ENCODE measurements around the gene ITGAL. TPM values are rescaled to one million over a fixed set of nuclear protein-coding genes. Genes with fewer than 3 reads are reported as not detected.

Gene ITGAL
- total and polyA plus RNA-seq, 2 experiments from 2014 or later, result 0.95 to 3.4 TPM

DNA sequence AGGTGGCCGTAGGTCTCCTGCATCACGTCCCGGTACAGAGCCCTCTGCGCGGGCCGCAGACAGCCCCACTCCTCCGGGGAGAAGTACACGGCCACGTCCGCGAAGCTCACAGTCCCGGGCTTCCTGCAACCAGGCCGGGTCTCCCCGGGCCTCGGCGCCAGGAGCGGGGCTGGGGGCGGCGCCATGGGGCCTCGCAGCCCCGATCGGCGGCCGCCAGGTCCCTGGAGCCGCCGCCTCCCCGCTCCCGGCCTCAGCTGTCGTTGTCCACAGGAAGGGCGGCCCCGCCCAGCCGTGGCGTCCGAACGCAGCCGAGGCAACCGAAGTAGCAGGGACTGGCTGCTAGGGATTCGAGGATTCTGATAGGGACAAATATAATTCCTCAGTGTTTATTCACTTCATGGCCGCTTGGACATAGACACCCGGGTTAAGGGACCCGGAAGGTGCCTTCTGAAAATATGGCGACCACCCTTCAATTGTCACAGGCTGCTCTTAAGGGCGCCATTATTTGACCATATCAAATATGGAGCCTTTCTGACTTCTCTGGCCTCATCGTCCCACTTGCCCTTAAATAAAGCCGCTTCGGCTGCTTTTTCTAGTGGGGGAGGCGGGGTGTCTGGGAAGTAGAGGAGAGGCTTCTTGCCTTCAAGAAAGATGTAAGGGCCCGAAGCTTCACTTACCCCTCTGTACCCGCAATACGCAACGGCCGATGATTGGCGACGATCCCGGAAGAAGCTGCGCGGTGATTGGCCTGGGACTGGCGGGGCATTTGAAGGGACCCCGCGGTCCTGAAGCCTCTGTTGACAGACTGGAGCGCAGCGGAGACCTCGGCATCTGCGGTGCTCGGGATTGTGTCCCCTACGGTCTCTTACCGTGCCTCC is 99.1 kb downstream of the ITGAL start, which contains the start of gene ZNF688:
ZNF688 (minus strand) TSS at position 270 of the 878 bp plus-strand sequence; CDS start at position 185, 85 bp downstream.
- Histone ChIP-seq H3K36me3 (replicated peaks; ENCODE audit: insufficient read depth, low read depth) (no peaks in the 10 kb centered on the region), H3K4me1 (ENCODE audit: insufficient read depth) (peaks cover 11% of the 10 kb centered on the region), H3K9me2 (replicated peaks; ENCODE audit: insufficient read depth) (no peaks in the 10 kb centered on the region), H3K27me3 (no peaks in the 10 kb centered on the region), H3K4me2 (peak within 1 kb of the TSS; percentile 93), H4K20me1 (ENCODE audit: insufficient read depth, poor library complexity, severe bottlenecking) (no peaks in the 10 kb centered on the region), H2AFZ (peak within 1 kb of the TSS; percentile 20), H3K9me3 (ENCODE audit: low read depth) (no peaks in the 10 kb centered on the region), H3K79me2 (peaks cover 11% of the 10 kb centered on the region), H3K4me3 (peak within 1 kb of the TSS; percentile 7), H3K27ac (peak within 1 kb of the TSS; percentile 90)
- WGBS (ENCODE audit: low lambda C conversion rate, missing lambda C conversion rate), result 1% methylated on average over 58 of the region's 67 CpGs
- peak; percentile 95 for DNase-seq (ENCODE audit: low spot score)
- TF ChIP-seq, protein P1, sequence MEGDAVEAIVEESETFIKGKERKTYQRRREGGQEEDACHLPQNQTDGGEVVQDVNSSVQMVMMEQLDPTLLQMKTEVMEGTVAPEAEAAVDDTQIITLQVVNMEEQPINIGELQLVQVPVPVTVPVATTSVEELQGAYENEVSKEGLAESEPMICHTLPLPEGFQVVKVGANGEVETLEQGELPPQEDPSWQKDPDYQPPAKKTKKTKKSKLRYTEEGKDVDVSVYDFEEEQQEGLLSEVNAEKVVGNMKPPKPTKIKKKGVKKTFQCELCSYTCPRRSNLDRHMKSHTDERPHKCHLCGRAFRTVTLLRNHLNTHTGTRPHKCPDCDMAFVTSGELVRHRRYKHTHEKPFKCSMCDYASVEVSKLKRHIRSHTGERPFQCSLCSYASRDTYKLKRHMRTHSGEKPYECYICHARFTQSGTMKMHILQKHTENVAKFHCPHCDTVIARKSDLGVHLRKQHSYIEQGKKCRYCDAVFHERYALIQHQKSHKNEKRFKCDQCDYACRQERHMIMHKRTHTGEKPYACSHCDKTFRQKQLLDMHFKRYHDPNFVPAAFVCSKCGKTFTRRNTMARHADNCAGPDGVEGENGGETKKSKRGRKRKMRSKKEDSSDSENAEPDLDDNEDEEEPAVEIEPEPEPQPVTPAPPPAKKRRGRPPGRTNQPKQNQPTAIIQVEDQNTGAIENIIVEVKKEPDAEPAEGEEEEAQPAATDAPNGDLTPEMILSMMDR (IDR thresholded peaks at IDR 0.05; ENCODE audit: poor library complexity), result no peak
- no peak for TF ChIP-seq EZH2 (IDR thresholded peaks at IDR 0.05; ENCODE audit: borderline replicate concordance)
- TF ChIP-seq EZH2phosphoT487 (IDR thresholded peaks at IDR 0.05; ENCODE audit: low read depth, severe bottlenecking, unreplicated experiment), result no peak

Small RNA genes within 50 kb of the gene (microRNA-seq; reads per million reads assigned to microRNA genes)
- not detected for gene MIR4518

Small RNA genes within 50 kb of the gene (small RNA-seq; reads per million reads assigned to genes)
- gene MIR4518 (not detected), gene RF00019 (not detected), gene RNU7-61P (not detected)

Other genes with a start within 250 kb of the ITGAL start
- 2.4 and 3.5 TPM in 2 replicates for gene NPIPB13, start 224.3 kb upstream of the ITGAL start, total RNA-seq
- 1.9 and 4.8 TPM in 2 replicates for gene NPIPB13, start 224.3 kb upstream of the ITGAL start, polyA plus RNA-seq
- 44.2 and 45.1 TPM in 2 replicates for gene CD2BP2, start 117.4 kb upstream of the ITGAL start, total RNA-seq
- gene CD2BP2, start 117.4 kb upstream of the ITGAL start, polyA plus RNA-seq, result 37.6 and 41.0 TPM in 2 replicates
- gene TBC1D10B, start 102.2 kb upstream of the ITGAL start, total RNA-seq, result 21.4 and 29.3 TPM in 2 replicates
- 33.3 and 37.9 TPM in 2 replicates for gene TBC1D10B, start 102.2 kb upstream of the ITGAL start, polyA plus RNA-seq
- gene MYL11, start 97.9 kb upstream of the ITGAL start, total RNA-seq, result 4.0 TPM in 1 of 2 replicates, not detected in the other
- gene MYL11, start 97.9 kb upstream of the ITGAL start, polyA plus RNA-seq, result 2.2 and 5.3 TPM in 2 replicates
- gene SEPTIN1, start 90.2 kb upstream of the ITGAL start, total RNA-seq, result not detected in 2 replicates
- gene SEPTIN1, start 90.2 kb upstream of the ITGAL start, polyA plus RNA-seq, result 1.5 and 2.3 TPM in 2 replicates
- gene ZNF48, start 77.3 kb upstream of the ITGAL start, total RNA-seq, result 7.7 and 8.0 TPM in 2 replicates
- 6.1 and 7.1 TPM in 2 replicates for gene ZNF48, start 77.3 kb upstream of the ITGAL start, polyA plus RNA-seq
- gene ZNF771, start 65.1 kb upstream of the ITGAL start, total RNA-seq, result 12.4 and 18.7 TPM in 2 replicates
- gene ZNF771, start 65.1 kb upstream of the ITGAL start, polyA plus RNA-seq, result 23.6 and 25.2 TPM in 2 replicates
- gene DCTPP1, start 42.7 kb upstream of the ITGAL start, total RNA-seq, result 25.9 and 33.8 TPM in 2 replicates
- gene DCTPP1, start 42.7 kb upstream of the ITGAL start, polyA plus RNA-seq, result 36.3 and 47.2 TPM in 2 replicates
- 36.1 and 51.3 TPM in 2 replicates for gene SEPHS2, start 26.9 kb upstream of the ITGAL start, total RNA-seq
- gene SEPHS2, start 26.9 kb upstream of the ITGAL start, polyA plus RNA-seq, result 69.2 and 81.0 TPM in 2 replicates
- gene ZNF768, start 53.8 kb downstream of the ITGAL start, total RNA-seq, result 37.6 and 44.1 TPM in 2 replicates
- gene ZNF768, start 53.8 kb downstream of the ITGAL start, polyA plus RNA-seq, result 19.9 and 25.2 TPM in 2 replicates
- 11.1 and 13.4 TPM in 2 replicates for gene ZNF747, start 62.1 kb downstream of the ITGAL start, total RNA-seq
- 9.9 and 10.5 TPM in 2 replicates for gene ZNF747, start 62.1 kb downstream of the ITGAL start, polyA plus RNA-seq
- 9.8 and 13.8 TPM in 2 replicates for gene ZNF764, start 85.6 kb downstream of the ITGAL start, total RNA-seq
- gene ZNF764, start 85.6 kb downstream of the ITGAL start, polyA plus RNA-seq, result 12.1 and 12.5 TPM in 2 replicates
- gene ZNF688, start 99.0 kb downstream of the ITGAL start, total RNA-seq, result 7.1 and 9.8 TPM in 2 replicates
- gene ZNF688, start 99.0 kb downstream of the ITGAL start, polyA plus RNA-seq, result 21.0 and 21.3 TPM in 2 replicates
- 10.8 and 11.7 TPM in 2 replicates for gene ZNF785, start 113.0 kb downstream of the ITGAL start, total RNA-seq
- gene ZNF785, start 113.0 kb downstream of the ITGAL start, polyA plus RNA-seq, result 7.3 and 10.0 TPM in 2 replicates
- gene ZNF689, start 137.6 kb downstream of the ITGAL start, total RNA-seq, result 7.1 and 8.0 TPM in 2 replicates
- gene ZNF689, start 137.6 kb downstream of the ITGAL start, polyA plus RNA-seq, result 5.6 and 8.7 TPM in 2 replicates
- gene PRR14, start 178.2 kb downstream of the ITGAL start, total RNA-seq, result 6.6 and 8.1 TPM in 2 replicates
- 18.7 and 20.0 TPM in 2 replicates for gene PRR14, start 178.2 kb downstream of the ITGAL start, polyA plus RNA-seq
- gene FBRS, start 185.7 kb downstream of the ITGAL start, total RNA-seq, result 18.5 and 22.9 TPM in 2 replicates
- 22.1 and 25.5 TPM in 2 replicates for gene FBRS, start 185.7 kb downstream of the ITGAL start, polyA plus RNA-seq
- gene SRCAP, start 226.4 kb downstream of the ITGAL start, total RNA-seq, result 9.6 and 15.3 TPM in 2 replicates
- gene SRCAP, start 226.4 kb downstream of the ITGAL start, polyA plus RNA-seq, result 29.3 and 33.6 TPM in 2 replicates

Measured in hepatocyte (in vitro differentiated cells).